ENCODE data around the gene MRPS23.

DNA sequence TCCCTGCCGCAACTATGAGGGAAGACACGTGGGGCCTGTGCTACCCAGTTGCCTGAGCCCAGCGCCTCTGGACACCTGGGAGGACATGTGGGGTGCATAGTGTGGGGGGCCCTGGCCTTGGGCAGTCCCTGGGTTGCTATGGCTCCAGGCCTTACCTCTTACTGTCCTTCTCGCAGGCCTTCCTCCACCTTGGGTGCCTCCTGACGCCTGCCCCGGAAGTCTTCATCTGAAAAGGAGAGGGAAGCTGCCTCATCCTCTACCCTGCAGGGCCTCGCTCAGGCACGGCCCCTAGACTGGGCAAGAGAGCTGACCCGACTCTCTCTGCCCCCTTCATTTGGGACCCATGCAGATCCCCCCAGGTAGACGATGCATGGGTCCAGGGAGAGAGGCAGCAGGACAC is 16.5 kb upstream of the MRPS23 start:
- TF ChIP-seq, protein P1, sequence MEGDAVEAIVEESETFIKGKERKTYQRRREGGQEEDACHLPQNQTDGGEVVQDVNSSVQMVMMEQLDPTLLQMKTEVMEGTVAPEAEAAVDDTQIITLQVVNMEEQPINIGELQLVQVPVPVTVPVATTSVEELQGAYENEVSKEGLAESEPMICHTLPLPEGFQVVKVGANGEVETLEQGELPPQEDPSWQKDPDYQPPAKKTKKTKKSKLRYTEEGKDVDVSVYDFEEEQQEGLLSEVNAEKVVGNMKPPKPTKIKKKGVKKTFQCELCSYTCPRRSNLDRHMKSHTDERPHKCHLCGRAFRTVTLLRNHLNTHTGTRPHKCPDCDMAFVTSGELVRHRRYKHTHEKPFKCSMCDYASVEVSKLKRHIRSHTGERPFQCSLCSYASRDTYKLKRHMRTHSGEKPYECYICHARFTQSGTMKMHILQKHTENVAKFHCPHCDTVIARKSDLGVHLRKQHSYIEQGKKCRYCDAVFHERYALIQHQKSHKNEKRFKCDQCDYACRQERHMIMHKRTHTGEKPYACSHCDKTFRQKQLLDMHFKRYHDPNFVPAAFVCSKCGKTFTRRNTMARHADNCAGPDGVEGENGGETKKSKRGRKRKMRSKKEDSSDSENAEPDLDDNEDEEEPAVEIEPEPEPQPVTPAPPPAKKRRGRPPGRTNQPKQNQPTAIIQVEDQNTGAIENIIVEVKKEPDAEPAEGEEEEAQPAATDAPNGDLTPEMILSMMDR (IDR thresholded peaks at IDR 0.05): no peak
- no peak for TF ChIP-seq POLR2A (IDR thresholded peaks at IDR 0.05)
